WTC11 (cell line): ENCODE results near the gene TMA7B. TPM values are rescaled to one million over a fixed set of nuclear protein-coding genes. Genes with fewer than 3 reads are reported as not detected.

Experiments
- ATAC-seq: fragments of 200-7000 bp; cut with Tn5 transposase; 2 replicates; pipeline ENCODE4 v1.10.0; 2021; ENCODE audit warnings: mild to moderate bottlenecking, moderate library complexity
- CTCF ChIA-PET: fragments of 300-600 bp; sonication (Branson Sonifier 250); formaldehyde crosslinking; loops from one replicate; lab custom pipeline; 2021; ENCODE audit warnings: antibody characterized with exemption; lab: Charles Lee
- POLR2A ChIA-PET: fragments of 350-600 bp; sonication (Branson Sonifier 250); formaldehyde crosslinking; loops from one replicate; lab custom pipeline; 2021; ENCODE audit warnings: antibody characterized with exemption; lab: Charles Lee
- DNase-seq: peaks from one replicate; pipeline ENCODE4 v3.0.0; 2021; ENCODE audit warnings: low spot score
- H3K27ac Mint-ChIP-seq: 2 replicates; pipeline ENCODE4 v1.8.0; 2021; ENCODE audit warnings: mixed read lengths
- H3K27me3 Mint-ChIP-seq: 2 replicates; pipeline ENCODE4 v1.8.0; 2021; ENCODE audit warnings: low read depth, mild to moderate bottlenecking, moderate library complexity, mixed read lengths
- H3K36me3 Mint-ChIP-seq: 2 replicates; pipeline ENCODE4 v1.8.0; 2021; ENCODE audit warnings: mixed read lengths
- H3K4me1 Mint-ChIP-seq: 2 replicates; pipeline ENCODE4 v1.8.0; 2022; ENCODE audit warnings: mixed read lengths
- H3K4me3 Mint-ChIP-seq: 2 replicates; pipeline ENCODE4 v1.8.0; 2021; ENCODE audit warnings: mild to moderate bottlenecking, moderate library complexity, mixed read lengths
- H3K9me3 Mint-ChIP-seq: 2 replicates; pipeline ENCODE4 v1.8.0; 2021; ENCODE audit warnings: mixed read lengths
- ATF2 ChIP-seq: sonication (generic); formaldehyde crosslinking; IDR thresholded peaks from 2 replicates; pipeline ENCODE4 v1.8.1; 2022; ENCODE audit warnings: low read depth, missing genetic modification reagents, borderline replicate concordance
- CBFB ChIP-seq: sonication (generic); formaldehyde crosslinking; IDR thresholded peaks from 2 replicates; pipeline ENCODE4 v1.8.1; 2022; ENCODE audit warnings: mild to moderate bottlenecking, low read depth, missing genetic modification reagents
- CREM ChIP-seq: sonication (generic); formaldehyde crosslinking; IDR thresholded peaks from 2 replicates; pipeline ENCODE4 v1.8.1; 2022; ENCODE audit warnings: mild to moderate bottlenecking, missing genetic modification reagents, moderate library complexity
- CTCF ChIP-seq: fragments of 200-600 bp; IDR thresholded peaks from 2 replicates; pipeline ENCODE4 v1.8.0; 2022; ENCODE audit warnings: antibody characterized with exemption
- E2F1 ChIP-seq: sonication (generic); formaldehyde crosslinking; IDR thresholded peaks from 2 replicates; pipeline ENCODE4 v1.8.0; 2022; ENCODE audit warnings: mild to moderate bottlenecking, missing genetic modification reagents
- E2F5 ChIP-seq: sonication (generic); formaldehyde crosslinking; IDR thresholded peaks from 2 replicates; pipeline ENCODE4 v1.8.1; 2022; ENCODE audit warnings: mild to moderate bottlenecking, moderate library complexity, missing genetic modification reagents
- FOXJ3 ChIP-seq: sonication (generic); formaldehyde crosslinking; IDR thresholded peaks from 2 replicates; pipeline ENCODE4 v1.9.0; 2021; ENCODE audit warnings: missing genetic modification reagents, mild to moderate bottlenecking, borderline replicate concordance
- FOXP1 ChIP-seq: sonication (generic); formaldehyde crosslinking; IDR thresholded peaks from 2 replicates; pipeline ENCODE4 v1.8.0; 2022; ENCODE audit warnings: missing genetic modification reagents, mild to moderate bottlenecking, moderate library complexity, borderline replicate concordance
- GABPB1 ChIP-seq: sonication (generic); formaldehyde crosslinking; IDR thresholded peaks from 2 replicates; pipeline ENCODE4 v1.8.1; 2023; ENCODE audit warnings: mild to moderate bottlenecking, missing genetic modification reagents
- HMGA2 ChIP-seq: fragments of 250-450 bp; sonication (Bioruptor Pico); IDR thresholded peaks from 2 replicates; pipeline ENCODE4 v1.4.0; 2021; ENCODE audit warnings: mild to moderate bottlenecking, moderate library complexity
- IRF1 ChIP-seq: sonication (generic); formaldehyde crosslinking; IDR thresholded peaks from 2 replicates; pipeline ENCODE4 v1.8.0; 2023; ENCODE audit warnings: missing genetic modification reagents
- KAT7 ChIP-seq: sonication (generic); formaldehyde crosslinking; IDR thresholded peaks from 2 replicates; pipeline ENCODE4 v1.8.1; 2023; ENCODE audit warnings: missing genetic modification reagents, mild to moderate bottlenecking, borderline replicate concordance
- MAX ChIP-seq: sonication (generic); formaldehyde crosslinking; IDR thresholded peaks from 2 replicates; pipeline ENCODE4 v1.8.0; 2022; ENCODE audit warnings: mild to moderate bottlenecking, missing genetic modification reagents
- MLX ChIP-seq: sonication (generic); formaldehyde crosslinking; IDR thresholded peaks from 2 replicates; pipeline ENCODE4 v1.8.1; 2023; ENCODE audit warnings: mild to moderate bottlenecking, missing genetic modification reagents, moderate library complexity
- MYBL2 ChIP-seq: sonication (generic); formaldehyde crosslinking; IDR thresholded peaks from 2 replicates; pipeline ENCODE4 v1.8.1; 2023; ENCODE audit warnings: mild to moderate bottlenecking, moderate library complexity, missing genetic modification reagents
- NFATC4 ChIP-seq: fragments of 250-450 bp; sonication (Bioruptor Pico); IDR thresholded peaks from 2 replicates; pipeline ENCODE4 v1.9.0; 2021; ENCODE audit warnings: mild to moderate bottlenecking
- NFYB ChIP-seq: sonication (generic); formaldehyde crosslinking; conservative IDR thresholded peaks from 2 replicates; pipeline ENCODE4 v1.8.0; 2022; ENCODE audit warnings: low read depth, missing genetic modification reagents
- NR3C1 ChIP-seq: sonication (generic); formaldehyde crosslinking; conservative IDR thresholded peaks from 2 replicates; pipeline ENCODE4 v1.8.1; 2023; ENCODE audit warnings: low read depth, mild to moderate bottlenecking, missing genetic modification reagents
- USF2 ChIP-seq: sonication (generic); formaldehyde crosslinking; IDR thresholded peaks from 2 replicates; pipeline ENCODE4 v1.8.1; 2023; ENCODE audit warnings: mild to moderate bottlenecking, missing genetic modification reagents, moderate library complexity
- ZBTB21 ChIP-seq: sonication (generic); formaldehyde crosslinking; IDR thresholded peaks from 2 replicates; pipeline ENCODE4 v1.8.1; 2023; ENCODE audit warnings: mild to moderate bottlenecking, missing genetic modification reagents, borderline replicate concordance
- ZNF219 ChIP-seq: sonication (generic); formaldehyde crosslinking; IDR thresholded peaks from 2 replicates; pipeline ENCODE4 v1.8.0; 2023; ENCODE audit warnings: missing genetic modification reagents, mild to moderate bottlenecking, borderline replicate concordance
- ZNF232 ChIP-seq: sonication (generic); formaldehyde crosslinking; IDR thresholded peaks from 2 replicates; pipeline ENCODE4 v1.8.0; 2022; ENCODE audit warnings: mild to moderate bottlenecking, missing genetic modification reagents
- ZNF396 ChIP-seq: fragments of 250-450 bp; sonication (Bioruptor Pico); IDR thresholded peaks from 2 replicates; pipeline ENCODE4 v1.8.0; 2021; ENCODE audit warnings: mild to moderate bottlenecking, moderate library complexity, borderline replicate concordance
- total RNA-seq: library from RNA; stranded (reverse); gene quantifications from 3 replicates; pipeline ENCODE4 v1.2.3, GENCODE V29; 2021

Gene TMA7B
- total RNA-seq, 1 experiment from 2014 or later, result not detected

GRCh38 chr22:39985383-39986035, 25.3 kb downstream of the TMA7B start:
- H3K27me3 Mint-ChIP-seq, result peaks cover 39% of the 10 kb centered on the region
- TF ChIP-seq E2F1 (CRISPR knock-in tag) (no peak), ZNF232 (CRISPR knock-in tag) (no peak), CBFB (CRISPR knock-in tag) (no peak), GABPB1 (CRISPR knock-in tag) (no peak), ZBTB21 (CRISPR knock-in tag) (no peak), MAX (CRISPR knock-in tag) (no peak), ATF2 (CRISPR knock-in tag) (no peak)
- TF ChIP-seq, all 79 proteins: peak for 0
- no peak for DNase-seq
- ChIA-PET POLR2A (no interaction called here), CTCF (no interaction called here)
- H3K4me1 Mint-ChIP-seq, result peaks cover 12% of the 10 kb centered on the region
- no peak for ATAC-seq
- no peak overlapping the region for H3K4me3 Mint-ChIP-seq
- no peak overlapping the region for H3K27ac Mint-ChIP-seq
- H3K9me3 Mint-ChIP-seq, result no peaks in the 10 kb centered on the region
- H3K36me3 Mint-ChIP-seq, result no peaks in the 10 kb centered on the region

GRCh38 chr22:39988386-39989114, 28.4 kb downstream of the TMA7B start:
- Mint-ChIP-seq H3K4me3 (no peak overlapping the region), H3K27me3 (peaks cover 48% of the 10 kb centered on the region), H3K27ac (no peak overlapping the region), H3K9me3 (no peaks in the 10 kb centered on the region), H3K36me3 (no peaks in the 10 kb centered on the region), H3K4me1 (peaks cover 12% of the 10 kb centered on the region)
- ATAC-seq (no peak), DNase-seq (no peak)
- no peak for TF ChIP-seq ZNF219 (CRISPR knock-in tag)
- no peak for TF ChIP-seq HMGA2
- no peak for TF ChIP-seq IRF1
- no peak for TF ChIP-seq KAT7
- no peak for TF ChIP-seq CREM
- TF ChIP-seq MLX (CRISPR knock-in tag), result no peak
- POLR2A ChIA-PET, result no interaction called here
- CTCF ChIA-PET, result no interaction called here

- Mint-ChIP-seq H3K9me3 (no peaks in the 10 kb centered on the region), H3K27ac (no peak overlapping the region), H3K27me3 (peaks cover 50% of the 10 kb centered on the region), H3K36me3 (no peaks in the 10 kb centered on the region), H3K4me1 (peaks cover 18% of the 10 kb centered on the region), H3K4me3 (no peak overlapping the region)
- ATAC-seq (peak; percentile 13), DNase-seq (no peak)
- CTCF ChIA-PET, result interaction anchor here (1.3 kb wide), 1 partner anchor 57 kb away, joined by 6 read pairs; no protein-coding TSS in a partner anchor
- POLR2A ChIA-PET, result no interaction called here
- TF ChIP-seq NR3C1 (CRISPR knock-in tag), result no peak
- TF ChIP-seq MYBL2 (CRISPR knock-in tag), result no peak
- no peak for TF ChIP-seq USF2 (CRISPR knock-in tag)
- no peak for TF ChIP-seq ZNF219 (CRISPR knock-in tag)
- no peak for TF ChIP-seq FOXJ3
- TF ChIP-seq FOXP1 (CRISPR knock-in tag), result no peak
- no peak for TF ChIP-seq HMGA2
- TF ChIP-seq KAT7, result no peak
- TF ChIP-seq ZNF396 (CRISPR knock-in tag), result no peak
- no peak for TF ChIP-seq NFYB (CRISPR knock-in tag)
- TF ChIP-seq E2F5, result no peak
- no peak for TF ChIP-seq CTCF
- TF ChIP-seq NFATC4 (CRISPR knock-in tag), result no peak
Observed at GRCh38 chr22:39989633-39990032, 29.4 kb downstream of the TMA7B start.
